ENCODE results near the gene TOX2.

TOX2 gene

GRCh38 chr20:44085616-44086434 lies 171.2 kb downstream of the TOX2 start:
- no peak for DNase-seq

- no peak for DNase-seq
Observed at GRCh38 chr20:44087051-44087856, 172.6 kb downstream of the TOX2 start.

GRCh38 chr20:44087857-44088120 lies 173.1 kb downstream of the TOX2 start:
- no peak for DNase-seq

- no peak for DNase-seq
Observed at GRCh38 chr20:44089987-44090674, 175.5 kb downstream of the TOX2 start.

- DNase-seq: no peak
Observed at GRCh38 chr20:44091026-44091425, 176.4 kb downstream of the TOX2 start.

- DNase-seq: no peak
Observed at GRCh38 chr20:44092551-44093248, 178.0 kb downstream of the TOX2 start.

- no peak for DNase-seq
Observed at GRCh38 chr20:44093249-44093582, 178.6 kb downstream of the TOX2 start.

- no peak for DNase-seq
Observed at GRCh38 chr20:44095831-44096230, 181.2 kb downstream of the TOX2 start.

- no peak for DNase-seq
Observed at GRCh38 chr20:44097521-44098255, 183.0 kb downstream of the TOX2 start.

GRCh38 chr20:44098256-44098630 lies 183.6 kb downstream of the TOX2 start:
- DNase-seq: no peak

GRCh38 chr20:44098657-44099056 lies 184.0 kb downstream of the TOX2 start:
- no peak for DNase-seq

- DNase-seq: no peak
Observed at GRCh38 chr20:44099832-44100231, 185.2 kb downstream of the TOX2 start.

GRCh38 chr20:44102582-44102981 lies 187.9 kb downstream of the TOX2 start:
- no peak for DNase-seq

GRCh38 chr20:44104798-44105517 lies 190.3 kb downstream of the TOX2 start:
- DNase-seq: no peak

GRCh38 chr20:44106615-44107014 lies 192.0 kb downstream of the TOX2 start:
- no peak for DNase-seq

GRCh38 chr20:44109951-44110361 lies 195.3 kb downstream of the TOX2 start:
- DNase-seq: no peak

- DNase-seq: no peak
Observed at GRCh38 chr20:44110816-44111568, 196.3 kb downstream of the TOX2 start.

GRCh38 chr20:44111712-44112335 lies 197.2 kb downstream of the TOX2 start:
- no peak for DNase-seq

GRCh38 chr20:44112456-44112855 lies 197.8 kb downstream of the TOX2 start:
- DNase-seq: no peak

GRCh38 chr20:44112889-44113617 lies 198.4 kb downstream of the TOX2 start:
- no peak for DNase-seq
